Stimulated activated naive CD8-positive, alpha-beta T cell treated with anti-CD3 and anti-CD28 coated beads, Interleukin-15, amount 100 ng/mL, for 72 hours (primary cell): ENCODE measurements around the gene CCR5.
A peak's percentile ranks its signal among the peaks of the same experiment; 100 is the strongest.
"Not testable (repeated sequence)": the region's sequence is repeated elsewhere in the genome, so short reads cannot be mapped to it uniquely, and the experiment has no call there.

ENCODE experiments used
- ATAC-seq: fragments of 150-1000 bp; cut with Tn5 transposase; 2 replicates; pipeline ENCODE4 v1.10.0; 2021; ENCODE audit warnings: mild to moderate bottlenecking, moderate library complexity
- DNase-seq, 2 donors: peaks; one replicate each; pipeline ENCODE4 v3.0.0; 2021 to 2022
- H3K27ac Mint-ChIP-seq, 2 donors: one replicate each; pipeline ENCODE4 v1.8.0; 2022; ENCODE audit warnings: mild to moderate bottlenecking in 2 of 2, mixed read lengths in 2 of 2, moderate library complexity in 2 of 2
- H3K27me3 Mint-ChIP-seq: one replicate; pipeline ENCODE4 v1.8.0; 2022; ENCODE audit warnings: mixed read lengths
- H3K4me1 Mint-ChIP-seq: one replicate; pipeline ENCODE4 v1.8.0; 2022; ENCODE audit warnings: mild to moderate bottlenecking, mixed read lengths
- H3K4me3 Mint-ChIP-seq, 2 donors: one replicate each; pipeline ENCODE4 v1.8.0; 2022; ENCODE audit warnings: mild to moderate bottlenecking in 2 of 2, mixed read lengths in 2 of 2, moderate library complexity in 1 of 2
- H3K9me3 Mint-ChIP-seq, 2 donors: one replicate each; pipeline ENCODE4 v1.8.0; 2022; ENCODE audit warnings: mixed read lengths in 2 of 2

The CCR5 gene

DNA sequence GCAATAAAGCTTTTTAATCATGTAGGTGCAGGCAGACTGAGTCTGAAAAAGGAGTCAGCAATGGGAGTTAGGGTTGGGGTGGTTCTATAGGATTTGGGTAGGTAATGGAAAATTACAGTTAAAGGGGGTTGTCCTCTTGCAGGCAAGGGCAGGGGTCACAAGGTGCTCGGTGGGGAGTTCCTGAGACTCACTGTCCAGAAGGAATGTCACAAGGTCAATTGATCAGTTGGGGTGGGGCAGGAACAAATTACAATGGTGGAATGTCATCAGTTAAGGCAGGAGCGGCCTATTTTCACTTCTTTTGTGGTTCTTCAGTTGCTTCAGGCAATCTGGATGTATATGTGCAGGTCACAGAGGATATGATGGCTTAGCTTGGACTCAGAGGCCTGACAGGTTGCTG is 22.3 kb downstream of the CCR5 start:
- no peak overlapping the region for H3K4me3 Mint-ChIP-seq
- H3K27me3 Mint-ChIP-seq, result peaks cover 15% of the 10 kb centered on the region
- DNase-seq (no peak), ATAC-seq (no peak)
- H3K9me3 Mint-ChIP-seq, result no peaks in the 10 kb centered on the region
- H3K4me1 Mint-ChIP-seq, result peaks cover 22% of the 10 kb centered on the region
- no peak overlapping the region for H3K27ac Mint-ChIP-seq

DNA sequence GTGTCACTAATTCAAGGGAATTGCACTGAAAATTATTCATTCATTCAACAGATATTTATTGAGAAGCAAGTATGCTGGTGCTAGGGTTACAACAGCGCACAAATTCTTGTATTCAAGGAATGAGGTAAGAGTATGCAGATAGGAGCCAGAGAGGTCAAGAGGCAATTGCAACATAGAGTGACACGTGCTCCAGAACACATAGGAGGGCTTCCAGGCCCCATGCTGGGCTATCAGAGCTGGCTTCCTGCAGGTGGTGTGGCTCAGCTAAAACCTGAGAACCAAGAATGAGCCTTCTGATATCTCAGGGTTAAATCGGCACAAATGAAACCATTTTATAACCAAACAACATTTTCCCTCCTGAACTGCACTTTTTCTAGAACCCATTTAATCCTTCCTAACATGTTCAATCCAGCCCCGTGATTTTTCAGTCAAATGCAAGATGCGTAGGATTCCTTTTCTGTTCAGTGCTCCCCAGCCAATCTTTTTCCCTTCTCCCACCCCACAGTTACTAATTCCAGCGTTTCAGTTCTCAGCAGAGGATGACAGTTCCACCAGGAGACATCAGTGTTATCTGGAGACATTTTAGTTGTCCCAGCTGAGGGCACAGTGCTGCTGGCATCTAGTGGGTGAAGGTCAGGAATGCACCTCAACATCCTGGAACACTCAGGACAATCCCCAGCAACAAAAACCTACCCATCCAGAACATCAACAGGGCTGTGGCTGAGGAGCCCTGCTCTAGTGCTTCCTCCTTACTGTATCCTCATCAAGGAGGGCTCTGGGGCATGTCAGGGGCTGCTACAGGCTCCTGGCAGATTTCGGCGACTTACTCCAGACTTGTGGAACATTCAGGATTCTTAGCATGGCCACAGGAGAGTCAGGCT is 23.0 kb downstream of the CCR5 start:
- H3K4me3 Mint-ChIP-seq, result no peak overlapping the region
- H3K9me3 Mint-ChIP-seq, result no peaks in the 10 kb centered on the region
- DNase-seq (no peak), ATAC-seq (no peak)
- peaks cover 15% of the 10 kb centered on the region for H3K27me3 Mint-ChIP-seq
- H3K27ac Mint-ChIP-seq, result no peak overlapping the region
- peaks cover 22% of the 10 kb centered on the region for H3K4me1 Mint-ChIP-seq

DNA sequence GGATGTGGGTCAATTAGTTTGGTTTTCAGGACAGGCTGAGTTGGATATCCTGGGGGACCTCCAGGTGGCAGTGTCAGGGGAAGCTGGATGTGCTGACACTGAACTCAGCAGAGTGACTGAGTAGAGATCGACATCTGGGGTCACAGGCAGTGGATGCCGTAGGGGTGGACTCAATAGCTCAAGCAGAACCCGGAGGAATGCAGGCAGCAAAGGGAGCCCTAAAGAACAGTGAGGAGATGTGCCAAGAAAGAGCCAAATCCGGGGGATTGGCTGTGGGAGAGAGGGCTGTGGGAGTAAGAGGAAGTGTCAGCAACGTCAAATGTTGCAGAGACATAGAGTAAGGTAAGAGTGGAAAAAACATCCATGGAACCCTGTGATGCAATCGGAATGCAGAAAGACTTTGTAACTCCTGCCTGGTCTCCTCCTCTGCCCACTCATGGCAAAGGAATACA is 24.5 kb downstream of the CCR5 start:
- Mint-ChIP-seq H3K9me3 (no peaks in the 10 kb centered on the region), H3K4me1 (peaks cover 22% of the 10 kb centered on the region), H3K4me3 (no peak overlapping the region), H3K27ac (no peak overlapping the region), H3K27me3 (peaks cover 15% of the 10 kb centered on the region)
- DNase-seq (no peak), ATAC-seq (no peak)

DNA sequence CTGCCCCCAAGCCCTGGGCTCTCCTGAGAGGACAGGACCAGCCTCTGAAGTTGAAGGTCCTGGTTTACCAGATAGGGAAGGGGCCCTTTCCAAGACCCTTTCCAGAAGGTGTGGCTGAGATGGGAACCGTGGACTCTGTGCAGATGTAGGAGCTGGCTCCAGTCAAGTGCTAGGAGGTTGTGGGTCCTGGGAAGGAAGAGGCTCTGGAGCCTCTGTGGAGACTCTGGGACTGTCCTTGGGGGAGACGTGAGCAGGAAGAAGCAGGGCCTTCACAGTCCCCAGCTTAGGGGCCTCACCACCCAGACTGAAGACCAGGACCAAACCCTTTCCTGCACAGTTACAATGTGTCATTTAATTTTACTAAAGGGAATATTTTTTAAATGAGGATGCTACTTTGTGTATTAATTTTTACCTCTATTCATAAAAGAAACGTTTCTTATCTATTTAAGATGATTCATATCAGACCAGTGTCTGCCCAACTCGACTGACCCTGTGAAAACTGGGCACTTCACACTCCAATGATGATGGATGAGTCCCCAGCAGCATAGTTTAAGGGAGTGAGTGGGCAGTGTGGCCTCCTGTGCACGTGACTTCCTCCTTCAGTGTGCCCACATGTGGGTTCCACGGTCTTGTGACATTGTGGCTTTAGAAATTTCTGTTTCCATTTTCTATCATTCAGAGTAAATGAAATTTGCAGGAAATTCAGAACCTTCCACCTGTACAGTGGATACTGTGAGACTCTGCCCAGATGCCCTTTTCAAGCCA is 25.2 kb downstream of the CCR5 start:
- no peaks in the 10 kb centered on the region for H3K9me3 Mint-ChIP-seq
- no peak for DNase-seq
- H3K27me3 Mint-ChIP-seq, result peaks cover 15% of the 10 kb centered on the region
- ATAC-seq, result peak; percentile 68
- no peak overlapping the region for H3K27ac Mint-ChIP-seq
- no peak overlapping the region for H3K4me3 Mint-ChIP-seq
- H3K4me1 Mint-ChIP-seq, result peaks cover 22% of the 10 kb centered on the region

DNA sequence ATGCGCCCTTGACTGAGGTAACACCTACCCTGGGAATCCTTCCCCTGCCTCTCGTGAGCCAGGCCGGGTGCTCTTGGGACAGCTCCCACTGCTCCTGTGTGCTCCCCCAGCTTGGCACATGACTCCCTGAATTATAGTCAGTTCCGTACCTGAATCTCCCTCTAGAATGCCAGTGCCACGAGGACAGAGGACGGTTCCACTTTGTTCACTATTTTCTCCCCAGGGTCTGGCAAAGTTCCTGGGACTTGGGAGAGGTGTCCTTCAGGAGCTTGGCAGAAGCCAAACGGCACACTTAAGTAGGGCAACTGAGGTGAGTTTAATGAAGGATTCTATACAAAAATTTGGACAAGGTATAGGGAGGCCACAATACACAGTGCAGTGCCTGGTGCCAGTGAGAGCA is 26.4 kb downstream of the CCR5 start:
- Mint-ChIP-seq H3K9me3 (no peaks in the 10 kb centered on the region), H3K27ac (no peak overlapping the region), H3K4me1 (peaks cover 22% of the 10 kb centered on the region), H3K4me3 (no peak overlapping the region), H3K27me3 (peaks cover 15% of the 10 kb centered on the region)
- ATAC-seq (no peak), DNase-seq (no peak)

DNA sequence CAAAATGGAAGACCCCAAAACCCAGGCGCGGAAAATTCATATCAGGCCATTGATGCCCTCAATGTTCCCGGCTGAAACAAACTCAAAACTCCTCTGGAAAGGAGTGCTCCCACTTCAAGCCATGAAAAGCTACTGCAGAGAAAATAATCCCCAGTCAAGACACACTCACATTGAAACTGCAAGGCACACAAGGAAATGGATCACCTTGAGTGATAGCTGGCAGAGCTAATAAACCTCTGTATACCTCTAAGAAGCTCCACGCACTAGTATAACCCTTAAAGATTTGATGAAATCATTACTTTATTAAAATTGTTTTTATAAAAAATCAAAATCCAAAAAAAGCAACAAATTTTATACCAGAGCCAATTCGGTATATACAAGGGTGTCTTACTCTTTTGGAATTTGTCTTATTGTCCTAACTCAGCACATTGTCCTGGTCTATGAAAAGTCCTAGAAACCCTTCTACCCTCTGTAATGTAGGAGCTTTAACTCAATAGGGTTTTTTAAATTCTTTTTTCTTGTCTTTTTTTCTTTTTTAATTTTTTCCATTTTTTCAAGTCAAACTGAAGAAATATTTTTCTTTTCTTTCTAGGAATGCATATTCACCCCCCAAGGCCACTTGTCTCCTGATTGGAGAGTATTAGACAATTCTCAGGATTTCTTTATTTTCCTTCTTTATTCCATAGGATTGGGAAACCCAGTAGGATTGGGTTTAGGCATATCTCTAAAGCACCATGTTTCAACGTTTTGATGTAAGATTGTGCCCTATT is 27.6 kb downstream of the CCR5 start:
- Mint-ChIP-seq H3K4me1 (peaks cover 22% of the 10 kb centered on the region), H3K27ac (no peak overlapping the region), H3K27me3 (peaks cover 15% of the 10 kb centered on the region), H3K9me3 (peaks cover 0 to 4% of the 10 kb centered on the region in 2 donors), H3K4me3 (no peak overlapping the region)
- DNase-seq (no peak), ATAC-seq (no peak)

DNA sequence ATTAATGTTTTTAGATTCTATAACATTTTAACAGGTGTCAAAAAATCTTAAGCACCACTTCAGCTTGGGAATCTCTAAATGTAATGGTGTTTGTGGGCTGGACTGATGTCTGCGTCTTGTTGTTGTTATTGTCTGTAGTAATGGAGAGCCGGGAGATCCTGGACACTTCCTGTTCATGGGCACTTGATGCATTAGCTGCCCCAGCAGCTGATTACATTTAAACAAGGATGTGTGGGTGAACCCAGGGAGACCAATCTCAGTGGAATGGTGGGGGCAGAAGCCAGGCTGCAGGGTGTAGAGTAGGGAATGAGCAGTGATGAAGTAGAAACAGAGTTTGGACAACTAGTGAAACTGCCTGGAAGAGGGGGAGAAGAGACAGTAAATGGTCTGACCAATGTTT is 28.4 kb downstream of the CCR5 start:
- Mint-ChIP-seq H3K27me3 (peaks cover 15% of the 10 kb centered on the region), H3K4me3 (no peak overlapping the region), H3K4me1 (peaks cover 22% of the 10 kb centered on the region), H3K9me3 (peaks cover 0 to 4% of the 10 kb centered on the region in 2 donors), H3K27ac (no peak overlapping the region)
- ATAC-seq (no peak), DNase-seq (no peak)

DNA sequence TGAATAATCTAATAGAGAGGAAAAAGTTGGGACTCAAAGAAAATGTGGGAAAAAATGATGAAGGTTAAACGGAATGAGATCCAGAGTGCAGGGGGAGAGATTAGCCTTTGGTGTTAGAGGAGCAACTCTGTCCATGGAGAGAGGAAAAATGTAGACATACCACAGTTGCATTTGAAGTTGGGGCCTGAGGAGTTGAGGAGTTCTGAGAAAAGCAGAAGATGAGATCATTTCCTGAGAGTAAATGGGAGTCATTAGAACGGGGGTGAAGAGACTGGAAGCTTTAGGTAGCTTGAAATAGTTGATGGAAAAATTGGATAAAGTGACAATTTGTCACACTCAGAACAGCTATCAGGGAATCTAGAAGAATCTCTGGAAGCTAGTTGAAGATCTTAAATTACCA is 28.8 kb downstream of the CCR5 start:
- no peak for ATAC-seq
- Mint-ChIP-seq H3K27ac (no peak overlapping the region), H3K4me3 (no peak overlapping the region), H3K4me1 (peaks cover 22% of the 10 kb centered on the region), H3K27me3 (peaks cover 11% of the 10 kb centered on the region), H3K9me3 (peaks cover 0 to 4% of the 10 kb centered on the region in 2 donors)
- no peak for DNase-seq

DNA sequence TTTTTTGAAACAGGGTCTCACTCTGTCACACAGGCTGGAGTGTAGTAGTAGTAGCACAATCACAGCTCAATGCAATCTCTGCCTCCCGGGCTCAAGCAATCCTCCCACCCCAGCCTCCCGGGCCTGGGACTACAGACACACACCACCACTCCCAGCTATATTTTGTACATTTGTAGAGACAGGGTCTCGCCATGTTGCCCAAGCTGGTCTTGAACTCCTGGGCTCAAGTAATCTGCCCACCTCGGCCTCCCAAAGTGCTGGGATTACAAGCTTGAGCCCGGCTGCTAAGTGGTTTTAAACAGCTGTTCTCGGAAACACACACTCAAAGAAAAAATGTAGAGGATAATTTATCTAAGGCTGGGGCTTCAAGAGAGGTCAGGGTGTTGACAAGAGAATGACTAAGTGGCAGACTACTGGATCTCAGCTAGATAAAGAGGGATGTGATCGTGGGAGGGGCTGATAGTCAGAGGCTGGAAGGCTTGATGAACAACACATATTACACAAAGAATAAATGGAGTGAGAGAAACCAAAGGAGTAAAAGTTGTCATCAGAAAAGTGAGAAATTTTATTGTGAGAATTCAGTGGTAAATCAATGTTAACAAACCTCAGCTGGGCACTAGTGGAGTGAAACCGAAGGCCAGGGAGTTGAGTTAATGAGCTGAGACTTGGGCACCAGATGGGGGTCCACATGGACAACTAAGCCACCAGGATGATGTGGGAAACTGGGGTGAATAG is 29.4 kb downstream of the CCR5 start:
- Mint-ChIP-seq H3K27me3 (peaks cover 5% of the 10 kb centered on the region), H3K9me3 (peaks cover 0 to 4% of the 10 kb centered on the region in 2 donors), H3K4me1 (peaks cover 19% of the 10 kb centered on the region), H3K4me3 (no peak overlapping the region), H3K27ac (no peak overlapping the region)
- DNase-seq (no peak), ATAC-seq (no peak)

DNA sequence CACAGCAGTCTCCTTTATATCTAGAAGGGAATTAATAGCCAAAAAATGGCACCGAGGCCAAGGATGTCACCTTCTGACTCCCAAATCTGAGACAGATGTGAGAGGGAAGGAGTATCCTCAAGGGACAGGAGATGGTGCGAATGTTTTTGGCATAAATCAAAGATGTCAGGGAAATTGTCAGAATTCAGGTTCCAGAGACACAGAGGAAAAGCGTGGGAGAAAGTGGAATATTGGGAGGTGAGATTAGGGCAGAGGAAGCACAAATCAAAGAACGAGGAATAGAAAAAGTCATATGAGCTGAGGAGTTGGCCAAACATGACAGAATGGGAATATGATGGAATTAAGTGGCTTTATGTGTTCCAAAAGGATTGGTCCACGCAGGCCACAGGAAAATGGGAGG is 30.1 kb downstream of the CCR5 start:
- Mint-ChIP-seq H3K4me3 (no peak overlapping the region), H3K27me3 (no peaks in the 10 kb centered on the region), H3K4me1 (peaks cover 12% of the 10 kb centered on the region), H3K9me3 (peaks cover 0 to 4% of the 10 kb centered on the region in 2 donors), H3K27ac (no peak overlapping the region)
- DNase-seq, result no peak
- no peak for ATAC-seq

DNA sequence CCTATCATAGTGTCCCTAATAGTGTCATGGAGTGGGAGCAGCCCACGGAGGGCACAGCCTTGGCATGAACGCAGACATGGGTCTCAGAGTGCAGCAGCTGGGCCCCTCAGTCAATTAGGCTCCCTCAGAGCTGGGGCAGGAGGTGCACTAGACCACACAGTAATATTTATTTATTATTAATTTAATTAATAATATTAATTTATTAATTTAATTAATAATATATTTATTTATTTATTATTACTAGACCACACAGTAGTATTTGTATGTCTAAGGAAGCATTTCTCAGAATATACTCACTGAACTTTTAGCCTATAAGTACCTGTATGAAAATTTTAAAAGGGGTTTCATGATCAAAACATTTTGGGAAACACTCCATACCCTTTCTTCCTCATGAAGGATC is 30.8 kb downstream of the CCR5 start:
- H3K4me3 Mint-ChIP-seq, result no peak overlapping the region
- ATAC-seq, result no peak
- no peak for DNase-seq
- no peaks in the 10 kb centered on the region for H3K27me3 Mint-ChIP-seq
- H3K9me3 Mint-ChIP-seq, result peaks cover 0 to 4% of the 10 kb centered on the region in 2 donors
- H3K27ac Mint-ChIP-seq, result no peak overlapping the region
- H3K4me1 Mint-ChIP-seq, result peaks cover 10% of the 10 kb centered on the region

DNA sequence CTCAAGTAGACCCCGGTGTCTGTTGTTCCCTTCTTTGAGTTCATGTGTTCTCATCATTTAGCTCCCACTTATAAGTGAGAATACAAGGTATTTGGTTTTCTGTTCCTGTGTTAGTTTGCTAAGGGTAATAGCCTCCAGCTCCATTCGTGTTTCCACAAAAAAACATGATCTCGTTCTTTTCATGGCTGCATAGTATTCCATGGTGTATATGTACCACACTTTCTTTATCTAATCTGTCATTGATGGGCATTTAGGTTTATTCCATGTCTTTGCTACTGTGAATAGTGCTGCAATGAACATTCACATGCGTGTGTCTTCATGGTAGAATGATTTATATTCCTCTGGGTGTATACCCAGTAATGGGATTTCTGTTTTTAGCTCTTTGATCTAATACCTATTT is 32.2 kb downstream of the CCR5 start:
- ATAC-seq, H3K27ac Mint-ChIP-seq, H3K4me3 Mint-ChIP-seq, DNase-seq, H3K27me3 Mint-ChIP-seq, H3K9me3 Mint-ChIP-seq: not testable (repeated sequence)
- peaks cover 15% of the 10 kb centered on the region for H3K4me1 Mint-ChIP-seq

DNA sequence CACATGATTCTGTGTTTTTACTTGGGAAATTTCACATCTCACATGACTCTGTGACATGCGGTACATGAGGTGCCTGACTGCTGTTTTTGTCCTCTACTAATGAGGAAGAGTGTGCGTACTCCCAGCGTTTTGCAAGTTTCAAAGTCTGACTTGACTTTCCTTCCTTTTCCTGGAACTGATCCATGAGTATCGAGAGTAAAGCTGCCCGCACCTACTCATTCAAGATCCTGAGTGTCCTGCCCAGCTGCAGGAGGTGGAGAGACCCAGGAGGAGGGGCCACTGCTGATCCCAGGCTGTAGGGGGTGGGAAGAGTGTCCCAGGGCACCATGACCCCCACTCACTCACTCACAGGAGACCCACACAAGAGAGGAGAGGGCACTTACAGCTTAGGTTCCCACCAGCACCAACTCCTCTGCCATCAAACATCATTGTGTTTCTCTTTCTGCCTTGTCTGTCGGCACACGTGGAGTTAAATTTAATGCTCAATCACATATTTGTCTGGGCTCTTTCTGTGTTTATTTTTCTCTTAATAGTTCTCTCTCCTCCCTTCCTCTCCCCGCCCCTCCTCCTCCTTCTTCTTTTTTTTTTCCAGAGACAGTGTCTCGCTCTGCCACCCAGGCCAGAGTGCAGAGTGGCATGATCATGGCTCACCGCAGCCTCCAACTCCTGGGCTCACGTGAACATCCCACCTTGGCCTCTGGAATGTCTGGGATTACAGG is 34.7 kb downstream of the CCR5 start:
- Mint-ChIP-seq H3K27me3 (no peaks in the 10 kb centered on the region), H3K4me1 (peaks cover 41% of the 10 kb centered on the region), H3K9me3 (peaks cover 0 to 4% of the 10 kb centered on the region in 2 donors), H3K4me3 (no peak overlapping the region), H3K27ac (no peak overlapping the region)
- DNase-seq (no peak), ATAC-seq (no peak)

DNA sequence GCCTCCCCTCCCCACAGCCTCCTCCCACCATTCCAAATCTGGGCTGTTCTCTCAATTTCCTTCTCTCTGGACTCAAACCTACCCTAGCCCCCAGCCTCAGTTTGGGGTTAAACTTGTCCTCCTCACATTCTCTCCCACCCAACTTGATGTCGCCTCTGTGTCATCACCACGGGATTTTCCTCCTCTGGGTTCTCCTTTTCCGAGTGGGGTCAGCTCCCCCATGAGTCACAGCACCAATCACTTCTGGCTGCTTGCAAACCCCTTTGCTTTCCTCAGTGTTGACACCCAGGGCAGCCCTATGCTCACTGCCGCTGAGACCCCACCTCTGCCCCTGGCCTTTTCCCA is 35.7 kb downstream of the CCR5 start:
- H3K27me3 Mint-ChIP-seq, result no peaks in the 10 kb centered on the region
- ATAC-seq (no peak), DNase-seq (no peak)
- H3K4me1 Mint-ChIP-seq, result peaks cover 41% of the 10 kb centered on the region
- peaks cover 0 to 4% of the 10 kb centered on the region in 2 donors for H3K9me3 Mint-ChIP-seq
- peak overlapping the region; percentile 95 to 97 for H3K27ac Mint-ChIP-seq
- peak overlapping the region; percentile 87 to 95 for H3K4me3 Mint-ChIP-seq
